T-helper 2 cell treated with Interferon-gamma antibody and Interleukin-4, amounts not matched to agents 5 μg/mL and 100 μg/mL, for 36 hours (primary cell): Measurements from ENCODE around the gene BST1.
A peak's percentile ranks its signal among the peaks of the same experiment; 100 is the strongest.
"Not testable (repeated sequence)": the region's sequence is repeated elsewhere in the genome, so short reads cannot be mapped to it uniquely, and the experiment has no call there.

ENCODE experiments used
- DNase-seq: peaks from one replicate; pipeline ENCODE4 v3.0.0; 2021; ENCODE audit warnings: low spot score
- H3K27ac Mint-ChIP-seq: one replicate; pipeline ENCODE4 v1.8.0; 2021; ENCODE audit warnings: mild to moderate bottlenecking, mixed read lengths
- H3K27me3 Mint-ChIP-seq: one replicate; pipeline ENCODE4 v1.8.0; 2021; ENCODE audit warnings: low read depth, mixed read lengths
- H3K36me3 Mint-ChIP-seq: one replicate; pipeline ENCODE4 v1.8.0; 2021; ENCODE audit warnings: low read depth, mixed read lengths
- H3K4me1 Mint-ChIP-seq: one replicate; pipeline ENCODE4 v1.8.0; 2021; ENCODE audit warnings: low read depth, mixed read lengths
- H3K4me3 Mint-ChIP-seq: one replicate; pipeline ENCODE4 v1.8.0; 2022; ENCODE audit warnings: mild to moderate bottlenecking, moderate library complexity, mixed read lengths
- H3K9me3 Mint-ChIP-seq: one replicate; pipeline ENCODE4 v1.8.0; 2021; ENCODE audit warnings: mixed read lengths

The BST1 gene

DNA sequence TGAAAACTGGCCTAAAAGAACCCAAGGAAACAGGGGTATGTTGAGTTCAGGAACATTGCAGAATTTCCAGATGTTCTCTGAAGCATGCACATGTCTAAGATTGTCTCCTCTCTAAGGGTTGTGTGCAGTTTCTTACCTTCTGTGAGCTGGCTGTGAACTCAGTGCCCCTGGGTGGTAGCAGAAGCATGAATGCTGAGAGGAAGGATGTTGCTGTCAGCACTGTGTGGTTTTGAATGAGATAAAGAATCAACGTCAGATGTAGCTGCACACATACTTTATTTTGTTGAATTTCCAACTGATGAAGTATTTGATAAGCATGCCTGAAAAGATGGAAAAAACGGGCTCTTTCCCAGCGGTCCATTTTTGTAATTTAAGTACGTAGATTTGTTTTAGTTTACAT is 51.5 kb downstream of the BST1 start:
- peaks cover 18% of the 10 kb centered on the region for H3K9me3 Mint-ChIP-seq
- H3K27me3 Mint-ChIP-seq: no peaks in the 10 kb centered on the region
- peak overlapping the region; percentile 99 for H3K27ac Mint-ChIP-seq
- peaks cover 55% of the 10 kb centered on the region for H3K4me1 Mint-ChIP-seq
- peaks cover 5% of the 10 kb centered on the region for H3K36me3 Mint-ChIP-seq
- peak; percentile 69 for DNase-seq
- H3K4me3 Mint-ChIP-seq: peak overlapping the region; percentile 90

DNA sequence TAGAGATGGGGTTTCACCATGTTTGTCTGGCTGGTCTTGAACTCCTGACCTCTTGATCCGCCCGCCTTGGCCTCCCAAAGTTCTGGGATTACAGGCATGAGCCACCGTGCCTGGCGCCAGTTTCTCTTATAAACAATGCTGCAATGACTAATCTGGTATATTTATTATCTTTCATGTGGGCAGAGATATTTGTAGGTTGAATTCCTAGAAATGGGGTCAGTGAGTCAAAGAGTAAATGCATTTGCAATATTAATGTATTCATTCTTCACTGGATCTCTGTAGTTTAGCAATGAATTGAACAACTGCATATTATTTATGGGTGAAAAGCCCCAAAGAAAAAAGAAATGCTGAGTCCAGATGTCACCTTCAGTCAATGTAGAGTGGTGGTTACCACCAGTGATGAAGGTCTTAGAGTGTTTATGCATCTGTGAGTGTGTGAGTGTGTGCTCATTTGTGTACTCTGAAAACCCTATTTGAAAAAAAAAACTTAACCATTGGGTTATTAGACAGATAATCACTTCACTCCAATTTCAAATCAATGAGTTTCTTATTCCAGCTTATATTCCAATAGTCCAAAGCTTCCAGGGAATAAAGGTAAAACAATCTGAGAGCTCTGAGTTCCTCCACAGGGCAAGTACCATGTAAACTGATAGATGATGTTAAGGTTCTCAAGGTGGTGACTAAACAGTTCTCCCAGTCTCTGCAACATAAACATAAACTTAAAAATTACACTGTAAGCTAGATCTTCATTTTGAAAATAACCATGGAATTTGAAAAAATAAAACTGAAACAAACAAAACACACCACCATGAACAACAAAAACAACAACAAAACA is 52.7 kb downstream of the BST1 start:
- Mint-ChIP-seq H3K27ac (peak overlapping the region; percentile 99), H3K9me3 (peaks cover 25% of the 10 kb centered on the region), H3K4me1 (peaks cover 63% of the 10 kb centered on the region), H3K27me3 (no peaks in the 10 kb centered on the region), H3K4me3 (peak overlapping the region; percentile 90), H3K36me3 (peaks cover 8% of the 10 kb centered on the region)
- DNase-seq: peak; percentile 72

DNA sequence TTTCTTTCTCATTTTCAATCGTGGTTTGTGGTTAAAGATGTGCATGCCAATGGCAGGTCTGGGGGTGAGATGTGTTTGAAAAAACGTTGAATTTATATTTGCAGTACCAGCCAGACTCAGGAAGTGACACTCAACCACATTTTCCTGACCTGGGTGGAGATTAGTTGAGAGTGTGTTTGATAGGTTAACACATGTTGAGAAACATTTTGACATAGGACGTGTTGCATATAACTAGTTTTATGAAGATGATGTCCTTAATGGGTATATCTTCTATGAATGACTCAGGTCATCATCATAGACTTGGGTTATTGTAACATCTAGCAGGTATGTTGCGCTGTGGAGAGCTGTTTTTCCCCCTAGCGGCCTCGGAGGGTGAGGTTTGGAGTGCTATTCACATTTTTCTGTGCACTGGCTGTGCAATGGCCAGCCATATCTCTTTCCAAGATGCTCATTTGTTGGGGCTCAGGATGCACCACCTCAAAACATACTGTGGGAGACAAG is 53.5 kb downstream of the BST1 start:
- Mint-ChIP-seq H3K4me1 (peaks cover 64% of the 10 kb centered on the region), H3K9me3 (peaks cover 18% of the 10 kb centered on the region), H3K27ac (peak overlapping the region; percentile 99), H3K4me3 (peak overlapping the region; percentile 90), H3K27me3 (no peaks in the 10 kb centered on the region), H3K36me3 (peaks cover 7% of the 10 kb centered on the region)
- peak; percentile 84 for DNase-seq

DNA sequence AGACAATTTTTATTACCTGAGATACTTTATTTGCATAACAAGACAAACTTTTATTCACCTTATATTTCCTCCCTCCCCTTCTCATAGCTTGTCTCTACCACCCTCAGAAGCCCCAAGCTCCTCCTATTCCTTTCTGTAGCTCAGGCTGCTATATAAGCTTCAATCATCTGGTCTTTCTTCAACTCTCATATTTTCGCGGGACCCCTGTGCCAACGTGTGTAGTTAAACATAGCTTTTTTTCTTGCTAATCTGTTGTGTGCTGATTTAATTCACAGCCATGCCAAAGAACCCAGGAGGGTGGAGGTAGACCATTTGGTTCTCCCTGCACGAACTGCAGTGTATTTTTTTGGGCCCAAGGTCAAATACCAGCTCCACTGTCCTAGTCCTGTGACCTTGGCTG is 54.2 kb downstream of the BST1 start:
- Mint-ChIP-seq H3K4me3 (peak overlapping the region; percentile 90), H3K27ac (peak overlapping the region; percentile 99), H3K36me3 (peaks cover 7% of the 10 kb centered on the region), H3K27me3 (no peaks in the 10 kb centered on the region), H3K4me1 (peaks cover 66% of the 10 kb centered on the region), H3K9me3 (peaks cover 18% of the 10 kb centered on the region)
- DNase-seq: no peak

DNA sequence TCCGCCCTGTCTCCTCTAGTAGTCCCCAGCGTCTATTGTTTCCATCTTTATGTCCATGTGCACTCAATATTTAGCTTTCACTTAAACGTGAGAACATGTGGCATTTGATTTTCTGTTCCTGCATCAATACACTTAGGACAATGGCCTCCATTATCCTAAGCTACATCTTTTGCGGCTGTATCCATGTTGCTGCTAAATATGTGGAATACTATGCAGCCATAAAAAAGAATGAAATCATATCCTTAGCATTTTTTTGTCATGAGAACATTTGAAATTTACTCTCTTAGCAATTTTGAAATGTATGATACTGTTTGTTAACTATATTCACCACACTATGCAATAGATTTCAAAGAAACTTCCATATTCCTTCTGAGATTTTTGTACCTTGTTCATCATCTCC is 55.4 kb downstream of the BST1 start:
- peak overlapping the region; percentile 51 for H3K27ac Mint-ChIP-seq
- H3K4me1 Mint-ChIP-seq: peaks cover 65% of the 10 kb centered on the region
- peaks cover 21% of the 10 kb centered on the region for H3K9me3 Mint-ChIP-seq
- no peaks in the 10 kb centered on the region for H3K27me3 Mint-ChIP-seq
- peak overlapping the region; percentile 53 for H3K4me3 Mint-ChIP-seq
- DNase-seq: no peak
- peaks cover 9% of the 10 kb centered on the region for H3K36me3 Mint-ChIP-seq

DNA sequence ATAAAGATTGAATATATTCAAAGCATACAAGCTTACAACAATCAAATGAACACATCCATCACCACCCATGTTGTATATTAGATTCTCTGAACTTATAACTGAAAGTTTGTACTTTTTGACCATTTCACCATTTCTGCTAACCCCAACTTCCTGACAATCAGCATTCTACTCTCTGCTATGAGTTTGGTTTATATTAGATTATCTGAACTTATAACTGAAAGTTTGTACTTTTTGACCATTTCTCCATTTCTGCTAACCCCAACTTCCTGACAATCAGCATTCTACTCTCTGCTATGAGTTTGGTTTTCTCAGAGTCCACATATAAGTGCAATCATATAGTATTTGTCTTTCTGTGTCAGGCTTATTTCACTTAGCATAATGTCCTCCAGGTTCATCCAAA is 59.6 kb downstream of the BST1 start:
- Mint-ChIP-seq H3K36me3 (peaks cover 16% of the 10 kb centered on the region), H3K4me3 (peak overlapping the region; percentile 40), H3K9me3 (peaks cover 30% of the 10 kb centered on the region), H3K27ac (peak overlapping the region; percentile 72), H3K4me1 (peaks cover 63% of the 10 kb centered on the region)
- DNase-seq, H3K27me3 Mint-ChIP-seq: not testable (repeated sequence)

DNA sequence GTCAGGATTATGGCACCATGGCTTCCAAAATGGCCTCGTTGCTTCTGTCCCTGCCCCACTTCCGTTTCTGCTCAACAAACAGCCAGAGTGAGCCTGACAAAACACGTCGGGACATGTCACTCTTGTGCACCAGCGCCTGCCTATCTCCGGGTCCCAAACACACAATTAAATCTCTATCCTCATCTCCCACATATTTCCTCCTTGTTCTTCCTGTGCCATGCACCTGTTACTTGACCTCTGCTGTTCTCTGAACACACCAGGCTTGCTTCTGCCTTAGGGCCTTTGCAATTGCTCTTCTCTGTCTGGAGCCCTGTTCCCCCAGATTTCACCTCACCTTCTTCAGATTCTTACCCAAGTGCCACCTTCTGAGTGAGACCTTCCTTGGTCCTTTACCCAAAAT is 62.5 kb downstream of the BST1 start:
- Mint-ChIP-seq H3K27ac (peak overlapping the region; percentile 92), H3K4me3 (peak overlapping the region; percentile 55), H3K4me1 (peaks cover 64% of the 10 kb centered on the region), H3K36me3 (peaks cover 15% of the 10 kb centered on the region), H3K27me3 (no peaks in the 10 kb centered on the region), H3K9me3 (peaks cover 12% of the 10 kb centered on the region)
- no peak for DNase-seq

DNA sequence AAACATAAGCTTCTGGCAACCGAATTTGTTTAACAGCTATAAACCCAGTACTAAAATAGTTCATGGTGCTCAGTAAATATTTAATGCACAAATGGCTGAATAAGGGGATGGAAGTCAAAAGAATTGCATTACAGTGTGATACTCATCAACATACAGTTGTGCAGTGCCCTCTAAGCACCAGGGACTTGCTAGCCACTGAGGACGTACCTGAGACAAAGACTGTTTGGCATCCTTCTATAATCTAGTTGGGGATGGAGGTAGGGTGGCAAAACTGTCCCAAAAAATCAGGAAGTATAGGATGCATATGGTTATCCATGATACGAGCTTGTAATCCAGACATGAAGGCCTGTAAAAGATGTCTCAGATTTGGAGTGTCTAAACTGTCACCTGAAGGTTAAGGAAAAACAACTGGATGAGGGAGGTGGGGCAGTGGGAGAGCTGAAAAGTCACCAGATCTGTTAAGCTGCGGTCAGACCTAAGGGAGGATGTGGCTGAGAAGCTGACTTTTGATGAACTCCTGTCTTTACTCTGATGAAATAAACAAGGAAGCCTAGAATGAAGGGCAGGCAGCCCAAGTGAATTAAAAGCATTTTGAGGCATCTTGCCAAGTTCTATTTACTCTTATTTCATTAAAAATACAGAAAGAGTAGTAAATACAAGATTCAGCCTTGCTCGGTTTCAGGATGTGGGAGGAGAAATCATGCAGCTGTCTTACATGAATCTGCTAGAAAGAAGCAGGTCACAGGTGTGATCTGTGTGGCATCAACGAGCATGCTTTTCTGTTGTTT is 63.2 kb downstream of the BST1 start:
- H3K9me3 Mint-ChIP-seq: peaks cover 12% of the 10 kb centered on the region
- H3K4me1 Mint-ChIP-seq: peaks cover 69% of the 10 kb centered on the region

DNA sequence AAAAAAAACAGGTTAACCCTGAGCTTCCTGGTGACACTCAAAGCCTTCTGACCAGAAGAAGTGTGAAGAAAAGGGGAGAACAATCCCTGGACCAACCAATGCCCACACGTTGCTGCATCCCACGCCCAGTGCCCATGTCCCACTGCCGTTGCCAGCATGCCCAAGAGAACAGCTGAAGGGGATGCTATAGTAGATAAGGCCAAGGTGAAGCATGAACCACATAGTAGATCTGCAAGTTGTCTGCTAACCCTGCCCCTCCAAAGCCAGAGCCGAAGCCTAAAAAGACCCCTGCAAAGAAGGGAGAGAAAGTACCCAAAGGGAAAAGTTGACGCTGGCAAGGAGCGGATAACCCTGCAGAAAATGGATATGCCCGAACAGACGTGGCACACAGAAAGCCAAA is 64.0 kb downstream of the BST1 start:
- Mint-ChIP-seq H3K4me3 (peak overlapping the region; percentile 55), H3K4me1 (peaks cover 71% of the 10 kb centered on the region), H3K27me3 (no peaks in the 10 kb centered on the region), H3K27ac (peak overlapping the region; percentile 92), H3K9me3 (peaks cover 12% of the 10 kb centered on the region), H3K36me3 (peaks cover 16% of the 10 kb centered on the region)
- no peak for DNase-seq

More for the DNA sequence above, 63.2 kb downstream of the BST1 start:
- Mint-ChIP-seq H3K27me3 (no peaks in the 10 kb centered on the region), H3K4me3 (peak overlapping the region; percentile 55), H3K27ac (peak overlapping the region; percentile 92), H3K36me3 (peaks cover 16% of the 10 kb centered on the region)
- DNase-seq: peak; percentile 55

DNA sequence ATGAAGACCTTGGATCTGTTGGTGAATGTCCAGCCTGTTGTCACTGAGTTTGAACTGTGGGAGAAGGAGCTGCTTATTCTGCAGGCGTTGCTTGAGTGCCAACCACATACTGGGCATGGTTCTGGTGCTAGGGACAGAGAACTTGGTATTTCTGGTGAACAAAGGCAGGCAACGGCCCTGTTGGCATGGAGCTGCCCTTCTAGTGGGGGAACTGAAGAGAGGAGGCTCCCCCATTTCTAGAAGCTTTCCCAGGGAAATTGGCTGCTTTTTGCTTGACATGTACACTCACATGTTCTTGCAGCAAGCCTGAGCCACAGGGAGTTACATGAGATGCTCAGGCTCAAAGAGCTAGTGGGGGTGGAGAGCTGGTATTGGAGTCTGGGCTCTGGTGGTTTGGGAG is 66.3 kb downstream of the BST1 start:
- Mint-ChIP-seq H3K9me3 (peaks cover 8% of the 10 kb centered on the region), H3K27ac (peak overlapping the region; percentile 45), H3K27me3 (no peaks in the 10 kb centered on the region), H3K36me3 (peaks cover 20% of the 10 kb centered on the region), H3K4me1 (peaks cover 77% of the 10 kb centered on the region), H3K4me3 (no peak overlapping the region)
- no peak for DNase-seq

DNA sequence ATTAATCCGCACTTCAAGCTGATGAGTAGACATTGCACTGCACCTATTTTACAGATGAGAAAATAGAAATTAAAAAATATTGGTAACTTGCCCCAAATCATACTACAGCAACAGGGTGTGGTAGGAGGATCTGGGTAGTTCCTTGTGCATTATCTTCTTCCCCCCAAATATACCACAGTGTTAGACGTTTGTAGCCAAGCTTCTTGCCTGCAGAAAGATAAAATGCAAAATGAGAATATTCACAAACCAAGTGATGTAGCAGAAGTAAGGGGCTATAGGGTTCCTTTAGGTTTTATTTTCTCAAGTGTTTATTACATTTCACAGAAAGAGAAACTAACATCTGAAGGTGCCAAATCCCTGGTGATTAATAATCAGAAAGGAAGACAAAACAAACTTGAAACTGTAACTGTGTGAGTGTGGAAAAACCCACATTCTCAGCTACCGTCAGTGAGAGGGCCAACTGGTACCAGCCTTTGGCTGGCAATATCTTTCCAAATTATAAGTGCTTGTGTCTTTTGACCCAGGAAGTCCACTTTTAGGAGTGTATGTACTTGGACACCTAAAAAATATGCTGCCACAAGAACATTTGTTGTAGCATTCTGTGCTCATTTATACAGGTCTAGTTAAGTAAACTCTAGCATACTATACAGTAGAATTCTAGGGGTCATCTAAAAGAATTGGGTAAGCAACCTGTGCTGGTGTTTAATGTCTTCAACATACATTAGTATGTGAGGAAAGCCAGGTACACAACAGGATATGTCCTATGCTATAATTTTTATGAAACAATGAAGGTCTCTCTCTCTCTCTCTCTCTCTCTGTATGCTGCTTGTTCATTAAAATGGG is 68.6 kb downstream of the BST1 start:
- Mint-ChIP-seq H3K27me3 (no peaks in the 10 kb centered on the region), H3K9me3 (no peaks in the 10 kb centered on the region), H3K36me3 (peaks cover 18% of the 10 kb centered on the region), H3K27ac (peak overlapping the region; percentile 80), H3K4me1 (peaks cover 72% of the 10 kb centered on the region), H3K4me3 (peak overlapping the region; percentile 62)
- no peak for DNase-seq

DNA sequence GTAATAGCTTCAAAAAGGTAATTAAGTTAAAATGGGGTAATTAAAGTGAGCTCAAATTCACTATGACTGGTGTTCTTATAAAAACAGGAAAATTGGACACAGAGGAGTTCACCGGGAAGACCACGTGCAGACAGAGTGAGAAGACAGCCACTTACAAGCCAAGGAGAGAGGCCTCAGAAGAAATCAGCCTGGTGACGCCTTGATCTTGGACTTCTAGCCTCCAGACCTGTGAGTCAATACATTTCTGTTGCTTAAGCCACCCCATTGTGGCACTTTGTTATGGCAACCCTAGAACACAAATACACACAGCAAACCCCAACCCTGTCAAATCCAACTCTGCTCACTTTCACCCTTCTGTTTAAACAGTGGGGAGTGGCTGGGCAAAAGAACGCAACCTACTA is 71.2 kb downstream of the BST1 start:
- H3K27ac Mint-ChIP-seq: peak overlapping the region; percentile 2
- no peak overlapping the region for H3K4me3 Mint-ChIP-seq
- peak; percentile 42 for DNase-seq
- H3K27me3 Mint-ChIP-seq: no peaks in the 10 kb centered on the region
- H3K36me3 Mint-ChIP-seq: peaks cover 15% of the 10 kb centered on the region
- H3K4me1 Mint-ChIP-seq: peaks cover 74% of the 10 kb centered on the region
- no peaks in the 10 kb centered on the region for H3K9me3 Mint-ChIP-seq

DNA sequence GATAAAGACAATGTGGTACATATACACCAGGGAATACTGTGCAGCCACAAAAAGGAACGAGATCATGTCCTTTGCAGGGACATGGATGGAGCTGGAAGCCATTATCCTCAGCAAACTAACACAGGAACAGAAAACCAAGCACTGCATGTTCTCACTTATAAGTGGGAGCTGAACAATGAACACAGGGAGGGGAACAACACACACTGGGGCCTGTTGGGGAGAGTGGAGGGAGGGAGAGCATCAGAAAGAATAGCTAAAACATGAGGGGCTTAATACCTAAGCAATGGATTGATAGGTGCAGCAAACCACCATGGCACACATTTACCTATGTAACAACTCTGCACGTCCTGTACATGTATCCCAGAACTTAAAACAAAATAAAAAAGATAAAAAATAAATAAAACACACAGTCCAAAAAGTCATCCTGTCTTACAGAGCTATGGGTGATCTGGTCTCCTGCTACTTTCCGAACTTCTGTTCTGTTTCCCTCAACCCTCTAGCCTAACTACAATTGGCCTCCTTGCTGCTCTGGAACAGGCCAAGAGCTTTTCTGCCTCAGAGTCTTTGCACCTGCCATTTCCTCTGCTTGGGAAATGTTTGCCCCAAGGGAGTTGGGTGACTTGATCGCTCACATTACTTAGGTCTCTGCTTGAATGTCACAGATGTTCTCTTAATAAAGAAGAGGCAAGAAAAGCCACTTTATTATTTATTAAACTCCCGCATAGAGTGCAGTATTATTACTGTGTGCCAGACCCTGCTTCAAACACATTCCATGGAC is 74.2 kb downstream of the BST1 start:
- peak overlapping the region; percentile 90 for H3K4me3 Mint-ChIP-seq
- peaks cover 44% of the 10 kb centered on the region for H3K36me3 Mint-ChIP-seq
- peak overlapping the region; percentile 85 for H3K27ac Mint-ChIP-seq
- no peaks in the 10 kb centered on the region for H3K9me3 Mint-ChIP-seq
- H3K4me1 Mint-ChIP-seq: peaks cover 71% of the 10 kb centered on the region
- DNase-seq: no peak
- H3K27me3 Mint-ChIP-seq: no peaks in the 10 kb centered on the region
